ENCODE measurements around the gene MAP3K4. TPM values are rescaled to one million over a fixed set of nuclear protein-coding genes. Genes with fewer than 3 reads are reported as not detected.

The MAP3K4 gene
- total and polyA plus RNA-seq, 2 of the 4 experiments (the other 2 are of a cell fraction): 11.5 to 20.4 TPM

DNA sequence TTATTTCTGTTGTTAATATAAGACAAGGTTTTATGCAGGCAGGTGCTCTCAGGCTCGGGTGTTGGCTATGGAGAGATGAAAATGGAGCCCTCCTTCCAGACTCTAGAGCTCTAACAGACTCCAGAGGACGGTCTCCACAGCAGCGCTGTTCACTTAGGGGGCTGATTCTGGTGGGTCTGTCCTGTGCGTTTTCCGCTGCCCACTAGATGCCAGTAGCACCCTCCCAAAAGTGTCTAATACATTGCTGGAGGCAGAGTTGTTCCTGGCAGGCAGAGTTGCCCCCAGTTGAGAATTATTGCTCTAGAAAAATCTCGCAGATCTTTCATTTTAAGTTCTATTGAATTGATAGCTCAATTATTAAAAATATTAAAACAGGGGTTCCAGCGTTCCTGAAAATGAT, 109.9 kb downstream of the MAP3K4 start:
- no peak overlapping the region for H2AK9ac ChIP-seq (replicated peaks; ENCODE audit: low read depth, low read length, poor library complexity)
- dilution Hi-C loops (cut with HindIII; ENCODE audit: low sequenced_read_pairs, unreplicated experiment): no loop called here
- no peaks in the 10 kb centered on the region for H4K20me1 ChIP-seq (ENCODE audit: insufficient read depth, low read length)
- TF ChIP-seq RAD21 (IDR thresholded peaks at IDR 0.05; ENCODE audit: low read length) (peak; percentile 57), SMC3 (IDR thresholded peaks at IDR 0.05; ENCODE audit: low read depth, low read length) (peak; percentile 33; the same call in 1 of the 2 replicates), MXI1 (IDR thresholded peaks at IDR 0.05; ENCODE audit: borderline replicate concordance, low read depth, low read length) (no peak)
- TF ChIP-seq, protein P1, sequence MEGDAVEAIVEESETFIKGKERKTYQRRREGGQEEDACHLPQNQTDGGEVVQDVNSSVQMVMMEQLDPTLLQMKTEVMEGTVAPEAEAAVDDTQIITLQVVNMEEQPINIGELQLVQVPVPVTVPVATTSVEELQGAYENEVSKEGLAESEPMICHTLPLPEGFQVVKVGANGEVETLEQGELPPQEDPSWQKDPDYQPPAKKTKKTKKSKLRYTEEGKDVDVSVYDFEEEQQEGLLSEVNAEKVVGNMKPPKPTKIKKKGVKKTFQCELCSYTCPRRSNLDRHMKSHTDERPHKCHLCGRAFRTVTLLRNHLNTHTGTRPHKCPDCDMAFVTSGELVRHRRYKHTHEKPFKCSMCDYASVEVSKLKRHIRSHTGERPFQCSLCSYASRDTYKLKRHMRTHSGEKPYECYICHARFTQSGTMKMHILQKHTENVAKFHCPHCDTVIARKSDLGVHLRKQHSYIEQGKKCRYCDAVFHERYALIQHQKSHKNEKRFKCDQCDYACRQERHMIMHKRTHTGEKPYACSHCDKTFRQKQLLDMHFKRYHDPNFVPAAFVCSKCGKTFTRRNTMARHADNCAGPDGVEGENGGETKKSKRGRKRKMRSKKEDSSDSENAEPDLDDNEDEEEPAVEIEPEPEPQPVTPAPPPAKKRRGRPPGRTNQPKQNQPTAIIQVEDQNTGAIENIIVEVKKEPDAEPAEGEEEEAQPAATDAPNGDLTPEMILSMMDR (conservative IDR thresholded peaks at IDR 0.05; ENCODE audit: low read depth, low read length): peak; percentile 40
- no peaks in the 10 kb centered on the region; a peak in 1 of 4 replicates for H3K79me1 ChIP-seq (ENCODE audit: low read depth in 1 of 2, low read length in 2 of 2)
- WGBS, 2 experiments (ENCODE audit: extremely low coverage in 2 of 2, insufficient read length in 1 of 2): no CpG with 5 or more reads among the region's 7 CpGs
- CTCF ChIA-PET: interaction anchor here (1.0 to 1.8 kb wide), 3 partner anchors 171 to 272 kb away, joined by 4 to 11 read pairs (median 4); no protein-coding TSS in a partner anchor
- no peak overlapping the region for H3K4ac ChIP-seq (ENCODE audit: low read depth, low read length)
- peaks cover 12% of the 10 kb centered on the region for H3K36me3 ChIP-seq (ENCODE audit: control insufficient read depth, insufficient read depth, low read length)
- no peak overlapping the region for H3K9ac ChIP-seq (ENCODE audit: low read depth, low read length)
- no peaks in the 10 kb centered on the region for H3K9me3 ChIP-seq (ENCODE audit: control insufficient read depth, insufficient read depth, low read length)
- no peak overlapping the region for H2BK20ac ChIP-seq (ENCODE audit: low read depth, low read length)
- no peak overlapping the region for H4K91ac ChIP-seq (ENCODE audit: insufficient read depth, low read depth, low read length)
- H3K23ac ChIP-seq (ENCODE audit: low read depth, low read length): no peak overlapping the region
- no peak overlapping the region for H2AFZ ChIP-seq (replicated peaks; ENCODE audit: low read length, poor library complexity)
- in situ Hi-C loops (cut with MboI; ENCODE audit: low sequenced_read_pairs): no loop called here
- H3K56ac ChIP-seq (ENCODE audit: extremely low read depth, insufficient read depth, low read length): no peak overlapping the region
- no peak overlapping the region for H3K14ac ChIP-seq (replicated peaks; ENCODE audit: low read depth, low read length)
- H3K27ac ChIP-seq (ENCODE audit: insufficient read depth, low read length): no peak overlapping the region
- H4K5ac ChIP-seq (ENCODE audit: low read depth, low read length): no peak overlapping the region
- no peaks in the 10 kb centered on the region for H3K9me1 ChIP-seq (ENCODE audit: insufficient read depth, low read length)
- H3K4me1 ChIP-seq (ENCODE audit: control insufficient read depth, insufficient read depth, low read length): peaks cover 2% of the 10 kb centered on the region; the same call in 1 of the 2 replicates
- POLR2A ChIA-PET (ENCODE audit: unreplicated experiment): no interaction called here
- H4K8ac ChIP-seq (ENCODE audit: low read depth in 2 of 2, low read length in 2 of 2): no peak overlapping the region
- no peak overlapping the region for H3K4me3 ChIP-seq (ENCODE audit: insufficient read depth, low read depth, low read length)
- ATAC-seq (ENCODE audit: low read depth): no peak
- intact Hi-C loops (cut with micrococcal nuclease): loop anchor here (1.0 to 5.0 kb wide), 4 partner anchors 169 to 273 kb away; partner anchors contain the start of gene AGPAT4
- no peak overlapping the region for H2BK5ac ChIP-seq (ENCODE audit: low read depth, low read length, poor library complexity, severe bottlenecking)
- no peak overlapping the region for H3K4me2 ChIP-seq (ENCODE audit: low read depth, low read length)
- H2BK15ac ChIP-seq (ENCODE audit: low read depth, low read length): no peak overlapping the region
- BruUV-seq (replicated peaks): no TSS peak
- no peak overlapping the region for H2BK120ac ChIP-seq (ENCODE audit: low read depth, low read length)
- H3K27me3 ChIP-seq (ENCODE audit: control insufficient read depth, insufficient read depth, low read length): no peaks in the 10 kb centered on the region
- H3K18ac ChIP-seq (ENCODE audit: low read depth, low read length): no peak overlapping the region
- peak; percentile 17 for DNase-seq
- no peak overlapping the region for H2AK5ac ChIP-seq (ENCODE audit: low read depth, low read length)
